Astrocyte (in vitro differentiated cells and primary cell): ENCODE measurements around the gene CEP250.

Source experiments
- EZH2 ChIP-seq: IDR thresholded peaks from 2 replicates; pipeline ENCODE4 v1.6.1; 2012; ENCODE audit warnings: mild to moderate bottlenecking, low read length, inconsistent platforms; ENCODE audit not compliant: insufficient read depth
- TF ChIP-seq, protein P1 (sequence below): IDR thresholded peaks from 2 replicates; pipeline ENCODE4 v1.5.1; 2011; ENCODE audit warnings: low read depth, mild to moderate bottlenecking, inconsistent platforms, low read length, moderate library complexity; ENCODE audit not compliant: insufficient read depth

DNA sequence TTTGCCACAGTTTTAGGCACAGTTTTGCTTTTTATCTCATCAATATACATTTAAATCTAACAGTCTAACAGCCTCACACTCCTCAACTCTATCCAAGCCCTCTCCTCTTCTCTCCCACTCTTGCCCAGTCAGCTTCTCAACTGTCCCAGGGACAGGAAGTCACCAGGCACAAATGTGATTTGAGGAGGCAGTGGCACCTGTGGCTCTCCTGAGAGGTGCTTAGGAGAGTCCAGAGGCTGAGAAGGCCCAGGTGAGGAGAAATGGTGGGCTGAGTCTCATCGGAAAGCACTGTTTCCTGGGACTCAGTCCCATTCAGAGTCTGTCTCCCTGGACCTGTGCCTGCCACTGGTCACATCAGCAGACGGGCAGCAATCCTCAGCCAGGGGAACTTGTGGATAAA lies 22.1 kb upstream of the CEP250 start:
- TF ChIP-seq, protein P1, sequence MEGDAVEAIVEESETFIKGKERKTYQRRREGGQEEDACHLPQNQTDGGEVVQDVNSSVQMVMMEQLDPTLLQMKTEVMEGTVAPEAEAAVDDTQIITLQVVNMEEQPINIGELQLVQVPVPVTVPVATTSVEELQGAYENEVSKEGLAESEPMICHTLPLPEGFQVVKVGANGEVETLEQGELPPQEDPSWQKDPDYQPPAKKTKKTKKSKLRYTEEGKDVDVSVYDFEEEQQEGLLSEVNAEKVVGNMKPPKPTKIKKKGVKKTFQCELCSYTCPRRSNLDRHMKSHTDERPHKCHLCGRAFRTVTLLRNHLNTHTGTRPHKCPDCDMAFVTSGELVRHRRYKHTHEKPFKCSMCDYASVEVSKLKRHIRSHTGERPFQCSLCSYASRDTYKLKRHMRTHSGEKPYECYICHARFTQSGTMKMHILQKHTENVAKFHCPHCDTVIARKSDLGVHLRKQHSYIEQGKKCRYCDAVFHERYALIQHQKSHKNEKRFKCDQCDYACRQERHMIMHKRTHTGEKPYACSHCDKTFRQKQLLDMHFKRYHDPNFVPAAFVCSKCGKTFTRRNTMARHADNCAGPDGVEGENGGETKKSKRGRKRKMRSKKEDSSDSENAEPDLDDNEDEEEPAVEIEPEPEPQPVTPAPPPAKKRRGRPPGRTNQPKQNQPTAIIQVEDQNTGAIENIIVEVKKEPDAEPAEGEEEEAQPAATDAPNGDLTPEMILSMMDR: no peak
- TF ChIP-seq EZH2: no peak
